GM21825 (cell line): ENCODE results near the gene NAT16.
A peak's percentile ranks its signal among the peaks of the same experiment; 100 is the strongest.
"Not testable (repeated sequence)": the region's sequence is repeated elsewhere in the genome, so short reads cannot be mapped to it uniquely, and the experiment has no call there.

Experiments
- ATAC-seq: cut with Tn5 transposase; IDR thresholded peaks from one replicate; pipeline ENCODE4 v1.9.1; 2021; ENCODE audit warnings: mild to moderate bottlenecking, moderate library complexity; ENCODE audit not compliant: unreplicated experiment

Gene NAT16

GRCh38 chr7:101132626-101133600 is 47.2 kb downstream of the NAT16 start:
- ATAC-seq: not testable (repeated sequence)

GRCh38 chr7:101129603-101130117 is 50.4 kb downstream of the NAT16 start:
- ATAC-seq: no peak

- ATAC-seq: no peak
These were observed 51.9 kb downstream of the NAT16 start for GRCh38 chr7:101128040-101128834.

- no peak for ATAC-seq
These were observed 52.5 kb downstream of the NAT16 start for GRCh38 chr7:101127460-101128039.

- ATAC-seq: peak; percentile 46
These were observed 53.2 kb downstream of the NAT16 start, which contains the start of gene SERPINE1 for GRCh38 chr7:101126651-101127459. TSS of gene SERPINE1 (plus strand) at chr7:101127104. CDS start at chr7:101128394, 1,290 bp downstream.

- ATAC-seq: peak; percentile 65
These were observed 54.0 kb downstream of the NAT16 start for GRCh38 chr7:101125989-101126650.

- ATAC-seq: no peak
These were observed 55.6 kb downstream of the NAT16 start for GRCh38 chr7:101124376-101125056.

GRCh38 chr7:101123703-101124068 is 56.4 kb downstream of the NAT16 start:
- ATAC-seq: no peak

GRCh38 chr7:101122933-101123702 is 57.0 kb downstream of the NAT16 start:
- no peak for ATAC-seq

- no peak for ATAC-seq
These were observed 57.8 kb downstream of the NAT16 start for GRCh38 chr7:101121991-101122932.

- not testable (repeated sequence) for ATAC-seq
These were observed 58.5 kb downstream of the NAT16 start for GRCh38 chr7:101121631-101121990.
